ENCODE results near the gene IRF3. TPM values are rescaled to one million over a fixed set of nuclear protein-coding genes. Genes with fewer than 3 reads are reported as not detected.
A peak's percentile ranks its signal among the peaks of the same experiment; 100 is the strongest.

The IRF3 gene
- total RNA-seq, 4 donors from 2014 or later: 8.2 to 106 (median 63.9) TPM

DNA sequence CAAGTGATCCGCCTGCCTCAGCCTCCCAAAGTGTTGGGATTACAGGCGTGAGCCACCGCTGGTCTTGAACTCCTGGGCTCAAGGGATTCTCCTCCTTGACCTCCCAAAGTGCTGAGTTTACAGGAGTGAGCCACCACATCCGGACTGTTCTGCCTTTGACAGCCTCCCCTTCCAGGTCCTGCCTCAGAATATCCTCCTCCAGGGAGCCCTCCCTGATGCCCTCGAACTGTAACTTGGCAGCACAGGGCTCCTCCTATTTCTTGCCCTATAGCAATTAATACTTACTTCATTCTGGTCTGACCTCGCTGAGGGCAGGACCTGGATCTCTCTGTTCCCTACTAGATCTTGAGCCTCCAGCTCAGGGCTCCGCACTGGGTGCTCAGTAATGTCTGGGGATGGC lies 31.2 kb upstream of the IRF3 start:
- no peak overlapping the region for H3K4me3 ChIP-seq
- H3K9me3 ChIP-seq: no peaks in the 10 kb centered on the region
- H3K27ac ChIP-seq: no peak overlapping the region
- intact Hi-C loops (cut with DNase I; ENCODE audit: low total_unique reads): no loop called here
- no peaks in the 10 kb centered on the region for H3K4me1 ChIP-seq
- no peak for DNase-seq
- no peaks in the 10 kb centered on the region for H3K27me3 ChIP-seq
- TF ChIP-seq, protein P1, sequence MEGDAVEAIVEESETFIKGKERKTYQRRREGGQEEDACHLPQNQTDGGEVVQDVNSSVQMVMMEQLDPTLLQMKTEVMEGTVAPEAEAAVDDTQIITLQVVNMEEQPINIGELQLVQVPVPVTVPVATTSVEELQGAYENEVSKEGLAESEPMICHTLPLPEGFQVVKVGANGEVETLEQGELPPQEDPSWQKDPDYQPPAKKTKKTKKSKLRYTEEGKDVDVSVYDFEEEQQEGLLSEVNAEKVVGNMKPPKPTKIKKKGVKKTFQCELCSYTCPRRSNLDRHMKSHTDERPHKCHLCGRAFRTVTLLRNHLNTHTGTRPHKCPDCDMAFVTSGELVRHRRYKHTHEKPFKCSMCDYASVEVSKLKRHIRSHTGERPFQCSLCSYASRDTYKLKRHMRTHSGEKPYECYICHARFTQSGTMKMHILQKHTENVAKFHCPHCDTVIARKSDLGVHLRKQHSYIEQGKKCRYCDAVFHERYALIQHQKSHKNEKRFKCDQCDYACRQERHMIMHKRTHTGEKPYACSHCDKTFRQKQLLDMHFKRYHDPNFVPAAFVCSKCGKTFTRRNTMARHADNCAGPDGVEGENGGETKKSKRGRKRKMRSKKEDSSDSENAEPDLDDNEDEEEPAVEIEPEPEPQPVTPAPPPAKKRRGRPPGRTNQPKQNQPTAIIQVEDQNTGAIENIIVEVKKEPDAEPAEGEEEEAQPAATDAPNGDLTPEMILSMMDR (IDR thresholded peaks at IDR 0.05): no peak
- TF ChIP-seq POLR2A (IDR thresholded peaks at IDR 0.05): no peak
- H3K36me3 ChIP-seq: no peaks in the 10 kb centered on the region

DNA sequence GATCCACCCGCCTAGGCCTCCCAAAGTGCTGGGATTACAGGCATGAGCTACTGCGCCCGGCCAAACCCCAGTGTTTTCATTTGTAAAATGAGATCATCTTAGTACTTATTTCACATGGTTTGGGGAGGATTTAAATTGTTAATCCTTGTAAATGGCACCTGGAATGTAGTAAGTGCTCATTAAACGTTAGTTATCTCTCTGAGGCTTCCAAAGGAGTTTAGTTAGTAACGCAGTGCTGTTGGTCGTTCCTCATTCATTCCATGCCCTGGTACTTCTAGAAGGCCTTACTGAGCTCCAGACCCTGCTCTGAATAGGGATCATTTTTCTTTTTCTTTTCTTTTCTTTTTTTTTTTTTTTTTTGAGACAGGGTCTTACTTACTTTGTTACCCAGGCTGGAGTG lies 30.5 kb upstream of the IRF3 start:
- intact Hi-C loops (cut with DNase I; ENCODE audit: low total_unique reads): no loop called here
- no peaks in the 10 kb centered on the region for H3K4me1 ChIP-seq
- H3K4me3 ChIP-seq: no peak overlapping the region
- H3K27me3 ChIP-seq: no peaks in the 10 kb centered on the region
- H3K9me3 ChIP-seq: no peaks in the 10 kb centered on the region
- no peak for TF ChIP-seq POLR2A (IDR thresholded peaks at IDR 0.05)
- TF ChIP-seq, protein P1 (IDR thresholded peaks at IDR 0.05): no peak
- no peak for DNase-seq
- H3K36me3 ChIP-seq: no peaks in the 10 kb centered on the region
- H3K27ac ChIP-seq: no peak overlapping the region

DNA sequence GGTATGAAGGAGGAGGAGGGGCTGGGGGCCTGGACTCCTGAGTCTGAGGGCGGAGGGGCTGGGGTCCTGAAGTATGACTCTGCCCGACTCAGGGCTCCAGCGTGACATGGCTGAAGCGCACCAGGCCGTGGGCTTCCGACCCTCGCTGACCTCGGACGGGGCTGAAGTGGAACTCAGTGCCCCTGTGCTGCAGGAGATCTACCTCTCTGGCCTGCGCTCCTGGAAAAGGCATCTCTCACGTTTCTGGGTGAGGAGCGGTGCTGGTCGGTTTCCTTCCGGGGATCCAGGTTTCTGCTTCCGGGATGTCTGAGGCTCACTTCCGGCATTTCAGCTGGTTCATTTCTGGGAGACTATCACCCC lies 26.5 kb upstream of the IRF3 start:
- peak overlapping the region in 1 of 2 donors; percentile 44 for H3K4me3 ChIP-seq
- no peak for TF ChIP-seq POLR2A (IDR thresholded peaks at IDR 0.05)
- TF ChIP-seq, protein P1 (IDR thresholded peaks at IDR 0.05): no peak
- H3K27ac ChIP-seq: peak overlapping the region; percentile 7 to 20
- H3K27me3 ChIP-seq: no peaks in the 10 kb centered on the region
- intact Hi-C loops (cut with DNase I; ENCODE audit: low total_unique reads): no loop called here
- H3K9me3 ChIP-seq: no peaks in the 10 kb centered on the region
- DNase-seq: no peak
- H3K4me1 ChIP-seq: peaks cover 0 to 7% of the 10 kb centered on the region in 2 donors
- no peaks in the 10 kb centered on the region for H3K36me3 ChIP-seq

- no peaks in the 10 kb centered on the region for H3K27me3 ChIP-seq
- intact Hi-C loops (cut with DNase I; ENCODE audit: low total_unique reads): no loop called here
- no peaks in the 10 kb centered on the region for H3K9me3 ChIP-seq
- DNase-seq: peak; percentile 64 to 73
- peaks cover 0 to 7% of the 10 kb centered on the region in 2 donors for H3K4me1 ChIP-seq
- TF ChIP-seq, protein P1 (IDR thresholded peaks at IDR 0.05): no peak
- no peak for TF ChIP-seq POLR2A (IDR thresholded peaks at IDR 0.05)
- H3K36me3 ChIP-seq: no peaks in the 10 kb centered on the region
- H3K27ac ChIP-seq: peak overlapping the region; percentile 71 to 77
- peak overlapping the region; percentile 39 to 44 for H3K4me3 ChIP-seq
Measured at GRCh38 chr19:49691243-49692146, 25.8 kb upstream of the IRF3 start.

DNA sequence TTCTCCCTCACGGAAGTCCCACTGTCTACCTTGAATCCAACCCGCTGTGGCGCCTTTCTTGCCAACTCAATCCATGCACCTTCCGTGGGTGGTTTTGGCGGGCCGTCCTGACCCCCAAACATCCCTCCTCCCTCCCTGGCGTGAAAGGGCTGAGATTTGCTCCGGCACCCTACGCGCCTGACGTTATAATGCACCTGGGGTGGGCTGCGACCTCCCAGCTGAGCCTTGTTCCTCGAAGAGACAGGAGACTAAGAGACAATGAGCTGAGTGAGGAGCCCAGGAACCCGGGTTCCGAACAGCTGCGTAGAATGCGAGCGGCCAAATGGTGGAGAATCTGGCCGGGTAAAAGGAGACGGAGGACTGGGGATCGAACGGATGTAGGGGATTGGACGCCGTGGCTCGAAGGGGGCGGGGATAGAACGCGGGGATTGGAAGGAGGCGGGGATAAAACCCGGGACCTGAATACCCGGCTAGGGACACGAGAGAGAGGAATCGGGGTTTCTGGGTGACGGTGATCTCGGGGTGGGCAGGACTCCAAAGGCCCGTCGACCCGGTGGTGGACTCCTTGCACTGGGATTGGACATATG lies 25.1 kb upstream of the IRF3 start, which contains the start of gene CPT1C:
Gene CPT1C (plus strand): TSS at position 461 of the 587 bp plus-strand sequence. CDS start 1,137 bp downstream, outside the sequence.
- TF ChIP-seq POLR2A (IDR thresholded peaks at IDR 0.05): peak; percentile 59 to 62
- TF ChIP-seq, protein P1 (IDR thresholded peaks at IDR 0.05): no peak
- peak; percentile 85 to 87 for DNase-seq
- Histone ChIP-seq H3K36me3 (no peaks in the 10 kb centered on the region), H3K27ac (peak within 1 kb of the TSS; percentile 71 to 77), H3K4me1 (peaks cover 0 to 7% of the 10 kb centered on the region in 2 donors), H3K27me3 (no peaks in the 10 kb centered on the region), H3K9me3 (no peaks in the 10 kb centered on the region), H3K4me3 (peak within 1 kb of the TSS; percentile 39 to 44)
- intact Hi-C loops (cut with DNase I; ENCODE audit: low total_unique reads): no loop called here
